H9 (cell line): ENCODE measurements around the gene LY6G6F. TPM values are rescaled to one million over a fixed set of nuclear protein-coding genes. Genes with fewer than 3 reads are reported as not detected.

Experiments
- DNase-seq: peaks from one replicate; pipeline ENCODE4 v3.0.0-alpha.2; 2017
- H2AFZ ChIP-seq: one replicate; pipeline ENCODE4 v1.6.1; 2013; ENCODE audit warnings: mild to moderate bottlenecking, low read length, control low read depth, moderate library complexity
- H2AK5ac ChIP-seq: 2 replicates; pipeline ENCODE4 v1.6.1; 2013; ENCODE audit warnings: low read length, control low read depth, mixed read lengths; ENCODE audit not compliant: insufficient read length
- H2BK120ac ChIP-seq: one replicate; pipeline ENCODE4 v1.6.1; 2013; ENCODE audit warnings: low read depth, mild to moderate bottlenecking, low read length, control low read depth, inconsistent platforms; ENCODE audit not compliant: poor library complexity, severe bottlenecking
- H2BK12ac ChIP-seq: 2 replicates; pipeline ENCODE4 v1.6.1; 2013; ENCODE audit warnings: low read length, control low read depth, mixed read lengths, low read depth; ENCODE audit not compliant: insufficient read length
- H2BK15ac ChIP-seq: 2 replicates; pipeline ENCODE4 v1.6.1; 2013; ENCODE audit warnings: low read depth, low read length, control low read depth
- H2BK20ac ChIP-seq: one replicate; pipeline ENCODE4 v1.6.1; 2013; ENCODE audit warnings: low read depth, mild to moderate bottlenecking, low read length, control low read depth, inconsistent platforms; ENCODE audit not compliant: poor library complexity, severe bottlenecking
- H2BK5ac ChIP-seq: 2 replicates; pipeline ENCODE4 v1.6.1; 2013; ENCODE audit warnings: low read length, control low read depth, mixed read lengths; ENCODE audit not compliant: insufficient read length
- H3K14ac ChIP-seq: 2 replicates; pipeline ENCODE4 v1.6.1; 2013; ENCODE audit warnings: low read length, control low read depth; ENCODE audit not compliant: insufficient read depth
- H3K18ac ChIP-seq: 2 replicates; pipeline ENCODE4 v1.6.1; 2013; ENCODE audit warnings: low read depth, mild to moderate bottlenecking, mixed read lengths, low read length, control low read depth; ENCODE audit not compliant: insufficient read length
- H3K23ac ChIP-seq: 2 replicates; pipeline ENCODE4 v1.6.1; 2013; ENCODE audit warnings: low read length, control low read depth, mixed read lengths, low read depth; ENCODE audit not compliant: insufficient read length
- H3K23me2 ChIP-seq: 2 replicates; pipeline ENCODE4 v1.6.1; 2013; ENCODE audit warnings: low read depth, mild to moderate bottlenecking, mixed read lengths, low read length, control low read depth; ENCODE audit not compliant: insufficient read length, poor library complexity, severe bottlenecking
- H3K27ac ChIP-seq: 2 replicates; pipeline ENCODE4 v1.5.1; 2013; ENCODE audit warnings: low read length, control low read depth, mixed read lengths, low read depth; ENCODE audit not compliant: insufficient read length
- H3K27me3 ChIP-seq: 2 replicates; pipeline ENCODE4 v1.6.1; 2013; ENCODE audit warnings: low read length, control low read depth, inconsistent platforms; ENCODE audit not compliant: insufficient read depth
- H3K4ac ChIP-seq: 2 replicates; pipeline ENCODE4 v1.6.1; 2013; ENCODE audit warnings: low read depth, mild to moderate bottlenecking, control low read depth, inconsistent platforms, low read length, moderate library complexity
- H3K4me1 ChIP-seq: 2 replicates; pipeline ENCODE4 v1.6.1; 2013; ENCODE audit warnings: low read length, control low read depth, inconsistent platforms; ENCODE audit not compliant: insufficient read depth
- H3K4me2 ChIP-seq: 2 replicates; pipeline ENCODE4 v1.6.1; 2013; ENCODE audit warnings: low read length, control low read depth, mixed read lengths; ENCODE audit not compliant: insufficient read length, insufficient read depth
- H3K56ac ChIP-seq: 2 replicates; pipeline ENCODE4 v1.6.1; 2013; ENCODE audit warnings: low read depth, mild to moderate bottlenecking, mixed read lengths, low read length, control low read depth; ENCODE audit not compliant: insufficient read length
- H3K79me1 ChIP-seq: 2 replicates; pipeline ENCODE4 v1.6.1; 2013; ENCODE audit warnings: low read depth, mild to moderate bottlenecking, moderate library complexity, low read length, control low read depth, inconsistent platforms; ENCODE audit not compliant: insufficient read depth, poor library complexity, severe bottlenecking
- H3K79me2 ChIP-seq: 2 replicates; pipeline ENCODE4 v1.6.1; 2013; ENCODE audit warnings: low read length, control low read depth, inconsistent platforms; ENCODE audit not compliant: insufficient read depth
- H3K9ac ChIP-seq: 2 replicates; pipeline ENCODE4 v1.6.1; 2013; ENCODE audit warnings: low read length, control low read depth, mixed read lengths; ENCODE audit not compliant: insufficient read length; ENCODE audit errors: extremely low read depth
- H3K9me3 ChIP-seq: one replicate; pipeline ENCODE4 v1.6.1; 2013; ENCODE audit warnings: low read depth, low read length, inconsistent platforms; ENCODE audit not compliant: control insufficient read depth
- H3T11ph ChIP-seq: one replicate; pipeline ENCODE4 v1.6.1; 2013; ENCODE audit warnings: mild to moderate bottlenecking, low read length, control low read depth, inconsistent platforms
- H4K20me1 ChIP-seq: one replicate; pipeline ENCODE4 v1.6.1; 2013; ENCODE audit not compliant: control insufficient read depth, insufficient read length, insufficient read depth
- H4K5ac ChIP-seq: 2 replicates; pipeline ENCODE4 v1.6.1; 2013; ENCODE audit warnings: low read depth, mild to moderate bottlenecking, mixed read lengths, low read length, control low read depth; ENCODE audit not compliant: insufficient read length
- H4K8ac ChIP-seq: replicated peaks from 2 replicates; pipeline ENCODE4 v1.6.1; 2013; ENCODE audit warnings: low read length, control low read depth, mixed read lengths, low read depth; ENCODE audit not compliant: insufficient read length
- H4K91ac ChIP-seq: 2 replicates; pipeline ENCODE4 v1.6.1; 2013; ENCODE audit warnings: low read depth, mild to moderate bottlenecking, moderate library complexity, mixed read lengths, low read length, control low read depth; ENCODE audit not compliant: insufficient read length
- H3K27ac Mint-ChIP-seq, 3 experiments: 2 replicates in 2 of 3; 3 replicates in 1 of 3; pipeline ENCODE4 v1.8.0; 2020 to 2021; ENCODE audit warnings: mixed read lengths in 3 of 3, mild to moderate bottlenecking in 1 of 3, moderate library complexity in 1 of 3
- H3K27me3 Mint-ChIP-seq: 2 replicates; pipeline ENCODE4 v1.8.0; 2021; ENCODE audit warnings: low read depth, mild to moderate bottlenecking, moderate library complexity, mixed read lengths
- H3K36me3 Mint-ChIP-seq, 3 experiments: 2 replicates in 2 of 3; 3 replicates in 1 of 3; pipeline ENCODE4 v1.8.0; 2020 to 2021; ENCODE audit warnings: low read depth in 3 of 3, mixed read lengths in 3 of 3; ENCODE audit not compliant: insufficient read depth in 1 of 3
- H3K4me1 Mint-ChIP-seq, 2 experiments: 2 replicates each; pipeline ENCODE4 v1.8.0; 2020; ENCODE audit warnings: mixed read lengths in 2 of 2
- H3K4me3 Mint-ChIP-seq, 2 experiments: 2 replicates in 1 of 2; 3 replicates in 1 of 2; pipeline ENCODE4 v1.8.0; 2020 to 2021; ENCODE audit warnings: mild to moderate bottlenecking in 2 of 2, mixed read lengths in 2 of 2, moderate library complexity in 1 of 2
- H3K9me3 Mint-ChIP-seq, 2 experiments: 2 replicates in 1 of 2; 3 replicates in 1 of 2; pipeline ENCODE4 v1.8.0; 2020; ENCODE audit warnings: mild to moderate bottlenecking in 2 of 2, mixed read lengths in 2 of 2, moderate library complexity in 1 of 2
- CTCF ChIP-seq: fragments of 200-600 bp; sonication (generic); conservative IDR thresholded peaks from 3 replicates; pipeline ENCODE4 v1.8.0; 2021; ENCODE audit warnings: antibody characterized with exemption, mild to moderate bottlenecking
- WGBS: extraction: QIAGEN DNeasy Blood & Tissue Kit; methylation state at CpG from one replicate; pipeline ENCODE4 v1.1.7; 2013; ENCODE audit warnings: missing lambda C conversion rate, low lambda C conversion rate, mixed read lengths; ENCODE audit not compliant: insufficient read length; ENCODE audit errors: extremely low coverage; 5-methylcytosine and 5-hydroxymethylcytosine counted together
- total RNA-seq: library from RNA; stranded (reverse); gene quantifications from 2 replicates; pipeline ENCODE4 v1.2.1, GENCODE V29; 2021

Gene LY6G6F
- total RNA-seq, 1 experiment from 2014 or later: not detected

DNA sequence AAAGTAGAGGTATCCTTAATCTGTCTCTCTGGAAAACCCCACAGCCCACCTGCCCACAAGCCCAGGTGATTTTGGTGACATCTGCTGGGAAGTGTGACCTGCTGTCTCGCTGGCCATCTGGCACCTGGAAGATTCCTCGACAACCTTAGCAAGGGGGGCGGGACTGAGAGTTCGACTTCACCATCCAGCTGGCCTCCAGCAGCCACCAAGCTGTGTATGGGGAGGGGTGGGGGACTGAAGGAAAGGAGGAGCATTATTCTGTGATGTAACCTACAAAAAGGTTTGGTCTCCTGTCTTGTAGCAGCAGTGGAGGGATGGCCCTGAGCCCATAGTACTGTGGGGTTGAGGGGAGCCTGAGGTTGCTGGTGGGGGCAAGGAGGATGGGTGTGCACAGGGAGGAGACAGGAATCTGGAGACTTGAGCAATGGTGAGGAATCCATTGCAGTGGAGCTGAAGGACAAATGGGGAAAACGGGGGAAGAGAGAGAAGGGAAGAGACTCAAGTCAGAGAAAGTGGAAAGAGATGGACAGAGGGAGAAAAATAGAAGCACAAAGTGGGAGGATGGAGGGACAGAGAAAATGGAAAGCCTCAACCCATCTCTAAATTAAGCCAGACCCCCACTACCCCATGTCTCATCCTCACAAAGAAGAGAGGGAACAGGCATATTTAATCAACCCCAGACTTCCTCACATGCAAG lies 4.0 kb downstream of the LY6G6F start:
- no peak overlapping the region for H3K4me3 Mint-ChIP-seq
- no peaks in the 10 kb centered on the region for H3K9me3 Mint-ChIP-seq
- no peak overlapping the region for H4K91ac ChIP-seq
- no peak for TF ChIP-seq CTCF
- DNase-seq: no peak
- H3K23ac ChIP-seq: no peak overlapping the region
- H2AK5ac ChIP-seq: no peak overlapping the region
- no peak overlapping the region for H4K8ac ChIP-seq
- H3K18ac ChIP-seq: no peak overlapping the region
- no peaks in the 10 kb centered on the region for H3K27me3 ChIP-seq
- H3K27ac ChIP-seq: no peak overlapping the region
- no peaks in the 10 kb centered on the region for H4K20me1 ChIP-seq
- H3K14ac ChIP-seq: no peak overlapping the region
- H3K27ac Mint-ChIP-seq: no peak overlapping the region
- H3T11ph ChIP-seq: no peak overlapping the region
- no peak overlapping the region for H3K4me2 ChIP-seq
- H2AFZ ChIP-seq: no peak overlapping the region
- no peak overlapping the region for H2BK120ac ChIP-seq
- H3K79me1 ChIP-seq: no peaks in the 10 kb centered on the region
- H3K23me2 ChIP-seq: no peaks in the 10 kb centered on the region
- H3K4ac ChIP-seq: no peak overlapping the region
- no peak overlapping the region for H3K9ac ChIP-seq
- no peak overlapping the region for H3K56ac ChIP-seq
- H3K4me1 ChIP-seq: peaks cover 5% of the 10 kb centered on the region; the same call in 1 of the 2 replicates
- H3K36me3 Mint-ChIP-seq: no peaks in the 10 kb centered on the region
- no peak overlapping the region for H2BK12ac ChIP-seq
- H2BK20ac ChIP-seq: no peak overlapping the region
- no peaks in the 10 kb centered on the region for H3K9me3 ChIP-seq
- H2BK15ac ChIP-seq: no peak overlapping the region
- no CpG with 5 or more reads among the region's 5 CpGs for WGBS
- H2BK5ac ChIP-seq: no peak overlapping the region
- no peak overlapping the region for H4K5ac ChIP-seq
- H3K27me3 Mint-ChIP-seq: peaks cover 9% of the 10 kb centered on the region
- peaks cover 31 to 40% of the 10 kb centered on the region in 2 experiments for H3K4me1 Mint-ChIP-seq
- no peaks in the 10 kb centered on the region for H3K79me2 ChIP-seq
